ENCODE data around the gene GSTO2. TPM values are rescaled to one million over a fixed set of nuclear protein-coding genes. Genes with fewer than 3 reads are reported as not detected.

The GSTO2 gene
- total and polyA plus RNA-seq, 10 donors: 0.32 to 1.4 (median 0.91) TPM

DNA sequence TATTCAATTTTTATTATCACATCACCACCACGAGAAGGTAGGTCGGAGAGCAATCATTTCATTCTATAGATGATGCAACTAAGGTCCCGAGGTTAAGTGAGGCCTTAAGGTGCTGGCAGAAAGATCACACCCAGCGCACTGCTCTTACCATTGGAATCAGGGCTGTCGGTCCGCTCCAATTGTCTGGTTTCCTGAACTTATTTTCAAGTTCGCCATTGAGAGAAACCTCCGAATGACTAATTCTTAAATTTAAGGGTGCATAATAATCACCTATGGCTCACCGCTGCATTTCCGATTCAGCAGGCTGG, 625 bp upstream of the GSTO2 start:
- Histone ChIP-seq H3K9me3 (no peaks in the 10 kb centered on the region), H3K36me3 (peaks cover 0 to 49% (median 34%) of the 10 kb centered on the region in 6 donors), H3K27me3 (replicated peaks in 1 of 7) (no peaks in the 10 kb centered on the region), H3K4me3 (peak overlapping the region; percentile 49 to 93 (median 76)), H3K27ac (peak overlapping the region; percentile 76 to 97 (median 92)), H3K4me1 (peaks cover 9 to 58% (median 53%) of the 10 kb centered on the region in 6 donors)
- TF ChIP-seq POLR2AphosphoS5 (IDR thresholded peaks at IDR 0.05) (no peak), POLR2A (IDR thresholded peaks at IDR 0.05) (no peak)
- TF ChIP-seq, protein P1, sequence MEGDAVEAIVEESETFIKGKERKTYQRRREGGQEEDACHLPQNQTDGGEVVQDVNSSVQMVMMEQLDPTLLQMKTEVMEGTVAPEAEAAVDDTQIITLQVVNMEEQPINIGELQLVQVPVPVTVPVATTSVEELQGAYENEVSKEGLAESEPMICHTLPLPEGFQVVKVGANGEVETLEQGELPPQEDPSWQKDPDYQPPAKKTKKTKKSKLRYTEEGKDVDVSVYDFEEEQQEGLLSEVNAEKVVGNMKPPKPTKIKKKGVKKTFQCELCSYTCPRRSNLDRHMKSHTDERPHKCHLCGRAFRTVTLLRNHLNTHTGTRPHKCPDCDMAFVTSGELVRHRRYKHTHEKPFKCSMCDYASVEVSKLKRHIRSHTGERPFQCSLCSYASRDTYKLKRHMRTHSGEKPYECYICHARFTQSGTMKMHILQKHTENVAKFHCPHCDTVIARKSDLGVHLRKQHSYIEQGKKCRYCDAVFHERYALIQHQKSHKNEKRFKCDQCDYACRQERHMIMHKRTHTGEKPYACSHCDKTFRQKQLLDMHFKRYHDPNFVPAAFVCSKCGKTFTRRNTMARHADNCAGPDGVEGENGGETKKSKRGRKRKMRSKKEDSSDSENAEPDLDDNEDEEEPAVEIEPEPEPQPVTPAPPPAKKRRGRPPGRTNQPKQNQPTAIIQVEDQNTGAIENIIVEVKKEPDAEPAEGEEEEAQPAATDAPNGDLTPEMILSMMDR (IDR thresholded peaks at IDR 0.05 in 8 of 11, conservative IDR thresholded peaks at IDR 0.05 in 3 of 11): no peak
- intact Hi-C loops (cut with DNase I; ENCODE audit: low total_unique reads): no loop called here
- 9 to 11% (median 10%) methylated on average over 10 of the region's 10 CpGs for WGBS, 5 donors
- DNase-seq: no peak

DNA sequence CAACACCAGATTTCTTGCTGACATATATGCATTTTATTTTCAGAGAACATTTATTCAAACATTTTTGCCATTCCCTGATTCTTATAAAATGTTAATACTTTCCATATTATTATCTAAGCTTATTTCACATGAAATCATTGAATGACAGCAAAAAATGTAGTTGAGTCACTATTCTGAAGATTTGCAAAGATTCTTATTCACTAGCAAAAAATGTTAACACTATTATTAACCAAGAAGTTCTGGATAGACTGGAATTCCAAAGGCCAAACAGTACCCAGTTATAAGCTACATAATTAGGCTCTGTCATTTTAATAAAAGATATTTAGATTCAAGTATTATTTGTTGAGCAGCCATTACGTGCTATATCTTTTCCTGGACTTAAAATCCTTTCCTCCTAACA, 4.3 kb downstream of the GSTO2 start:
- 82 to 95% (median 87%) methylated on average over 1 of the region's 1 CpG for WGBS, 5 donors
- no peaks in the 10 kb centered on the region for H3K36me3 ChIP-seq
- H3K4me3 ChIP-seq: no peak overlapping the region
- no peaks in the 10 kb centered on the region for H3K9me3 ChIP-seq
- peaks cover 0 to 22% (median 8%) of the 10 kb centered on the region in 7 donors for H3K27me3 ChIP-seq (replicated peaks in 1 of 7)
- H3K27ac ChIP-seq: no peak overlapping the region
- no peak for DNase-seq
- intact Hi-C loops (cut with DNase I; ENCODE audit: low total_unique reads): no loop called here
- TF ChIP-seq, protein P1 (IDR thresholded peaks at IDR 0.05 in 8 of 11, conservative IDR thresholded peaks at IDR 0.05 in 3 of 11): no peak
- no peak for TF ChIP-seq POLR2AphosphoS5 (IDR thresholded peaks at IDR 0.05)
- no peak for TF ChIP-seq POLR2A (IDR thresholded peaks at IDR 0.05)
- H3K4me1 ChIP-seq: peaks cover under 1 to 21% (median 16%) of the 10 kb centered on the region in 6 donors

DNA sequence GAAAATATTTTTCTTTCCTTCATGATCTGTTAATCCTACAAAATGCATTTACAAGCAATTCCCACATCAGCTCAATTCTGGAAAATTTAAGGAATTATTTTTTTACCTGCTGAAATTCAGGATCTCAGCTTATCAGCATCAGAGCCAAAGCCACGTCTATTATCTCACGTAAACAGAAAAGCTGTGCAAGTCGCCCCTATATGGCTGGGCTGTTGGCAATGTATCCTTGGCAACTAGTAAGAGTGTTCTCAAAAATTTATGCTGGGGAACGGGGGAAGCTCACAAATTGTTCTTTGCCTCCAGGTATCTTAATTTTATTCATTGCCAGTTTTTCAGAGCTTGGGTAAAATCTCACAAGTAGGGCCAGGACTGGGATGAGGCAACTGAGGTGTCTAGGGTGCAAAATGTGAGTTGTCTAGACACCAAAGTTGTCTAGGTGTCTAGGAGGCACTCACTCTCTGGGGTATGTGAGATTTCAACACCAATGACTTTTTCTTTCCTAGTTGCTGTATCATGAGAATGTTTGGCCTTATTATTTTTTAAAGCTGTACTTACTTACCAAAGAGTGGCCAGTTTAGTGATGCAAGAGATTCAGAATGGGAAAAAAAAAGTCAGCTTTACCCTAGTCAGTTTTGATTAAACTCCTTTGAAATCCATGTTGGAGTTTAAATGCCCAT, 5.1 kb downstream of the GSTO2 start:
- Histone ChIP-seq H3K27me3 (replicated peaks in 1 of 7) (peaks cover 0 to 22% (median 8%) of the 10 kb centered on the region in 7 donors), H3K4me1 (peaks cover 0 to 17% (median 12%) of the 10 kb centered on the region in 6 donors), H3K4me3 (no peak overlapping the region), H3K27ac (no peak overlapping the region), H3K36me3 (no peaks in the 10 kb centered on the region), H3K9me3 (no peaks in the 10 kb centered on the region)
- 85 to 92% (median 89%) methylated on average over 4 of the region's 4 CpGs for WGBS, 5 donors
- DNase-seq: no peak
- intact Hi-C loops (cut with DNase I; ENCODE audit: low total_unique reads): no loop called here
- no peak for TF ChIP-seq POLR2AphosphoS5 (IDR thresholded peaks at IDR 0.05)
- no peak for TF ChIP-seq POLR2A (IDR thresholded peaks at IDR 0.05)

DNA sequence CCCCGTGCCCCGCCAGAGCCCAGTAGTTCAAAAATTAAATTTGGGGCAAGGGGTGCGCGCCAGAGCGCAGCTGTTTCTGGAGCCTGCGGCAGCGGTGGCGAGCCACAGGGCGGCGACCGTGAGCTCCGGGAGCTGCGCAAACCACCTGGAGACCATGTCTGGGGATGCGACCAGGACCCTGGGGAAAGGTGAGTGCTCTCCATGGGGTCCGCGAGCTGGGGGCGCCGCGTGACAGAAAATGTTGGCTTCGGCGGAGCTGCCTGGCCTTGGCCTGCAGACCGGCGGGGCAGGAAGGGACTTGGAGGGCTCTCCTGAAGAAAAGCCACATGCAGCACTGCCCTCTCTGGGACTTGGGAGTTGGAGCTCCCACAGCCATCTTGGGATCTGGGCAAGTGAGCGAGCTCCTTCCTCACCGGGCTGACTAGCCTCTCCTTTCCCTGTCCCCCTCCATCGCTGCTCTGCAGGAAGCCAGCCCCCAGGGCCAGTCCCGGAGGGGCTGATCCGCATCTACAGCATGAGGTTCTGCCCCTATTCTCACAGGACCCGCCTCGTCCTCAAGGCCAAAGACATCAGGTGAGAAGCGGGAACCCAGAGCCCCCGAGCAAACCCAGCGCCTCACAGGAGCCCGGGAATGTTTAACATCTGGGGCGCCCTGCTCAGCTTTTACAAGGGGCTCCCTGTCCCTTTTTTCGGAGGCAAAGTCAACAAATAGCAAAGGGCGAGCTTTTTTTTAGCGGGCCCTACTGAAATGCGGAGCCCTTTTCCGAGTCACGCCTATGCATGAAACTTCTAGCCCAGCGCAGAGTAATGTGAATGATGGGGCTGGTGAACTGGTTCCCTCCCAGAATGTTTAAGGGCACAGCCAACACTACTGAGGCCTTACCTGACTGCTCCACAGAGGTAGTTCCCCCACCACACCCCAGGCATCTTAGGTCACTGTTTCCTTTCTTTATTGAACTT, 6.1 kb downstream of the GSTO2 start:
- no peak overlapping the region for H3K27ac ChIP-seq
- H3K4me1 ChIP-seq: peaks cover 0 to 11% (median 8%) of the 10 kb centered on the region in 6 donors
- peaks cover 0 to 22% (median 8%) of the 10 kb centered on the region in 7 donors for H3K27me3 ChIP-seq (replicated peaks in 1 of 7)
- 26 to 36% (median 27%) methylated on average over 40 to 42 of the region's 42 CpGs for WGBS, 5 donors
- H3K4me3 ChIP-seq: peak overlapping the region in 5 of 8 donors; percentile 2 to 51 (median 10)
- H3K9me3 ChIP-seq: no peaks in the 10 kb centered on the region
- no peak for TF ChIP-seq POLR2A (IDR thresholded peaks at IDR 0.05)
- TF ChIP-seq, protein P1 (IDR thresholded peaks at IDR 0.05 in 8 of 11, conservative IDR thresholded peaks at IDR 0.05 in 3 of 11): peak; percentile 32 to 86 (median 70)
- TF ChIP-seq POLR2AphosphoS5 (IDR thresholded peaks at IDR 0.05): peak in 2 of 3 donors; percentile 44 to 60
- H3K36me3 ChIP-seq: no peaks in the 10 kb centered on the region
- peak; percentile 87 for DNase-seq
- intact Hi-C loops (cut with DNase I; ENCODE audit: low total_unique reads): no loop called here
